Liver (tissue), 9 donors: ENCODE measurements around the gene POPDC3. TPM values are rescaled to one million over a fixed set of nuclear protein-coding genes. Genes with fewer than 3 reads are reported as not detected.

Source experiments
- DNase-seq: peaks from one replicate; pipeline ENCODE4 v3.0.0-alpha.2; 2017; ENCODE audit warnings: low spot score
- H3K27ac ChIP-seq, 2 donors: one replicate each; pipeline ENCODE4 v1.7.0; 2013; ENCODE audit warnings: inconsistent platforms in 2 of 2, low read length in 2 of 2, control low read depth in 1 of 2, low read depth in 1 of 2, mild to moderate bottlenecking in 1 of 2
- H3K27me3 ChIP-seq, 4 donors: one replicate each; pipeline versions ENCODE4 v1.6.1 to v1.7.0; 2013; ENCODE audit warnings: low read length in 3 of 4, inconsistent platforms in 1 of 4, mild to moderate bottlenecking in 1 of 4, moderate library complexity in 1 of 4; ENCODE audit not compliant: control insufficient read depth in 4 of 4, insufficient read depth in 4 of 4
- H3K36me3 ChIP-seq, 4 donors: one replicate each; pipeline versions ENCODE4 v1.6.1 to v1.7.0; 2013; ENCODE audit warnings: low read length in 3 of 4, mild to moderate bottlenecking in 3 of 4, low read depth in 1 of 4, moderate library complexity in 1 of 4; ENCODE audit not compliant: control insufficient read depth in 4 of 4, insufficient read depth in 3 of 4
- H3K4me1 ChIP-seq, 4 donors: one replicate each; pipeline versions ENCODE4 v1.6.1 to v1.7.0; 2013; ENCODE audit warnings: low read length in 3 of 4, mild to moderate bottlenecking in 3 of 4, moderate library complexity in 1 of 4; ENCODE audit not compliant: control insufficient read depth in 4 of 4, insufficient read depth in 4 of 4
- H3K4me3 ChIP-seq, 3 donors: one replicate each; pipeline versions ENCODE4 v1.6.1 to v1.7.0; 2013; ENCODE audit warnings: low read length in 3 of 3, control low read depth in 1 of 3, low read depth in 1 of 3, mild to moderate bottlenecking in 1 of 3
- H3K9ac ChIP-seq, 2 donors: one replicate each; pipeline ENCODE4 v1.7.0; 2013; ENCODE audit warnings: low read length in 2 of 2, mild to moderate bottlenecking in 2 of 2, moderate library complexity in 2 of 2, control low read depth in 1 of 2, low read depth in 1 of 2
- H3K9me3 ChIP-seq, 4 donors: one replicate each; pipeline versions ENCODE4 v1.6.1 to v1.7.0; 2013; ENCODE audit warnings: low read length in 3 of 4; ENCODE audit not compliant: control insufficient read depth in 4 of 4
- FOXA1 ChIP-seq: IDR thresholded peaks from 2 replicates; pipeline ENCODE4 v1.6.1; 2016; ENCODE audit warnings: antibody characterized with exemption
- GABPA ChIP-seq, 2 donors: IDR thresholded peaks in 1 of 2; conservative IDR thresholded peaks in 1 of 2; 2 replicates each; pipeline ENCODE4 v1.6.1; 2016; ENCODE audit warnings: antibody characterized with exemption in 2 of 2, mild to moderate bottlenecking in 1 of 2, moderate library complexity in 1 of 2
- HNF4A ChIP-seq, 2 donors: conservative IDR thresholded peaks; 2 replicates each; pipeline ENCODE4 v1.6.1; 2016; ENCODE audit warnings: antibody characterized with exemption in 2 of 2, mild to moderate bottlenecking in 2 of 2
- HNF4G ChIP-seq: IDR thresholded peaks from 2 replicates; pipeline ENCODE4 v1.6.1; 2016; ENCODE audit warnings: antibody characterized with exemption
- JUND ChIP-seq, 2 donors: IDR thresholded peaks; 2 replicates each; pipeline ENCODE4 v1.6.1; 2016; ENCODE audit warnings: antibody characterized with exemption in 2 of 2
- NR2F2 ChIP-seq: IDR thresholded peaks from 2 replicates; pipeline ENCODE4 v1.6.1; 2016; ENCODE audit warnings: antibody characterized with exemption
- RAD21 ChIP-seq, 2 donors: IDR thresholded peaks; 2 replicates each; pipeline ENCODE4 v1.6.1; 2016; ENCODE audit warnings: antibody characterized with exemption in 2 of 2, mild to moderate bottlenecking in 2 of 2
- RXRA ChIP-seq, 2 donors: IDR thresholded peaks; 2 replicates each; pipeline ENCODE4 v1.6.1; 2017 to 2018; ENCODE audit warnings: antibody characterized with exemption in 2 of 2, mild to moderate bottlenecking in 1 of 2
- SP1 ChIP-seq: IDR thresholded peaks from 2 replicates; pipeline ENCODE4 v1.6.1; 2018; ENCODE audit warnings: antibody characterized with exemption, mild to moderate bottlenecking
- TAF1 ChIP-seq: conservative IDR thresholded peaks from 2 replicates; pipeline ENCODE4 v1.6.1; 2016; ENCODE audit warnings: antibody characterized with exemption, mild to moderate bottlenecking
- WGBS: extraction: QIAGEN DNeasy Blood & Tissue Kit; methylation state at CpG from one replicate; pipeline ENCODE4 v1.1.7; 2013; 5-methylcytosine and 5-hydroxymethylcytosine counted together
- polyA plus RNA-seq, 2 donors: library from polyadenylated mRNA; stranded (reverse) in 1 of 2; unstranded in 1 of 2; fragments of 200-250 nt in 1 of 2; fragments of >200 nt in 1 of 2; fragmentation: Nextera tagmentation in 1 of 2; extraction: Ambion mirVana in 1 of 2; gene quantifications; one replicate each; pipeline versions ENCODE4 v1.2.1 to v1.2.3, GENCODE V29; 2013 to 2015
- total RNA-seq, 2 donors: library from RNA; depleted of rRNA; stranded (reverse); fragments of >200 nt; gene quantifications; one replicate each; pipeline ENCODE4 v1.2.3, GENCODE V29; 2014
- TF ChIP-seq, protein P1 (sequence below): fragments of 150-350 bp; IDR thresholded peaks from 2 replicates; pipeline ENCODE4 v1.5.1; 2017; ENCODE audit warnings: improper control_type of control experiment, low read depth, low read length; ENCODE audit not compliant: missing input control
- TF ChIP-seq, protein P2 (sequence below): IDR thresholded peaks from 2 replicates; pipeline ENCODE4 v1.6.1; 2016; ENCODE audit warnings: antibody characterized with exemption
- donor health status: healthy.
- donor health status: healthy.
- donor health status: healthy.
- donor health status: healthy.
- donor health status: healthy.

Gene POPDC3
- total and polyA plus RNA-seq, 4 donors, result not detected

DNA sequence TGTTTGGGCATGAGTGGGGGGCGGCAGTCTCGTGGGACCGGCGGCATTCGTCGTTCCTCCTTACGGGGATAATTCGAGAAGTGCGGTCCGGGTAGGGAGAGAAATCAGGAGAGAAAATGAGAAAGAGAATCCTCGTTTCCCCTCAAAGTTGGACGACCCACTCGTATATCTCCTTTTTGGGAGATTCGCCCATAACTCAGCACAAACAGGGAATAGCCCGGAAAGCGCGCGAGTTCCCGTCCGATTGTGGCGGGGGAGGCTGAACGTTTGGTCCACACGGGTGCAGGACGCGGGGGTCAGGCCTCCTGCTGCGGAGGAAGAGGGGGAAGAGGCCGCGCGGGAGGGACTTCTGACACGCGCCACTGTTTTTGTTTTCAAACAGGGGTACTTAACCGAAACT, 42.4 kb downstream of the POPDC3 start:
- peak overlapping the region in 2 of 3 donors; percentile 46 to 78 for H3K4me3 ChIP-seq
- TF ChIP-seq, protein P1, sequence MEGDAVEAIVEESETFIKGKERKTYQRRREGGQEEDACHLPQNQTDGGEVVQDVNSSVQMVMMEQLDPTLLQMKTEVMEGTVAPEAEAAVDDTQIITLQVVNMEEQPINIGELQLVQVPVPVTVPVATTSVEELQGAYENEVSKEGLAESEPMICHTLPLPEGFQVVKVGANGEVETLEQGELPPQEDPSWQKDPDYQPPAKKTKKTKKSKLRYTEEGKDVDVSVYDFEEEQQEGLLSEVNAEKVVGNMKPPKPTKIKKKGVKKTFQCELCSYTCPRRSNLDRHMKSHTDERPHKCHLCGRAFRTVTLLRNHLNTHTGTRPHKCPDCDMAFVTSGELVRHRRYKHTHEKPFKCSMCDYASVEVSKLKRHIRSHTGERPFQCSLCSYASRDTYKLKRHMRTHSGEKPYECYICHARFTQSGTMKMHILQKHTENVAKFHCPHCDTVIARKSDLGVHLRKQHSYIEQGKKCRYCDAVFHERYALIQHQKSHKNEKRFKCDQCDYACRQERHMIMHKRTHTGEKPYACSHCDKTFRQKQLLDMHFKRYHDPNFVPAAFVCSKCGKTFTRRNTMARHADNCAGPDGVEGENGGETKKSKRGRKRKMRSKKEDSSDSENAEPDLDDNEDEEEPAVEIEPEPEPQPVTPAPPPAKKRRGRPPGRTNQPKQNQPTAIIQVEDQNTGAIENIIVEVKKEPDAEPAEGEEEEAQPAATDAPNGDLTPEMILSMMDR, result no peak
- TF ChIP-seq TAF1 (no peak), FOXA1 (no peak), RXRA (IDR thresholded peaks at IDR 0.05) (no peak), NR2F2 (no peak), SP1 (no peak), GABPA (IDR thresholded peaks at IDR 0.05 in 1 of 2, conservative IDR thresholded peaks at IDR 0.05 in 1 of 2) (no peak), HNF4A (conservative IDR thresholded peaks at IDR 0.05) (no peak), HNF4G (no peak), JUND (IDR thresholded peaks at IDR 0.05) (no peak)
- TF ChIP-seq, protein P2, sequence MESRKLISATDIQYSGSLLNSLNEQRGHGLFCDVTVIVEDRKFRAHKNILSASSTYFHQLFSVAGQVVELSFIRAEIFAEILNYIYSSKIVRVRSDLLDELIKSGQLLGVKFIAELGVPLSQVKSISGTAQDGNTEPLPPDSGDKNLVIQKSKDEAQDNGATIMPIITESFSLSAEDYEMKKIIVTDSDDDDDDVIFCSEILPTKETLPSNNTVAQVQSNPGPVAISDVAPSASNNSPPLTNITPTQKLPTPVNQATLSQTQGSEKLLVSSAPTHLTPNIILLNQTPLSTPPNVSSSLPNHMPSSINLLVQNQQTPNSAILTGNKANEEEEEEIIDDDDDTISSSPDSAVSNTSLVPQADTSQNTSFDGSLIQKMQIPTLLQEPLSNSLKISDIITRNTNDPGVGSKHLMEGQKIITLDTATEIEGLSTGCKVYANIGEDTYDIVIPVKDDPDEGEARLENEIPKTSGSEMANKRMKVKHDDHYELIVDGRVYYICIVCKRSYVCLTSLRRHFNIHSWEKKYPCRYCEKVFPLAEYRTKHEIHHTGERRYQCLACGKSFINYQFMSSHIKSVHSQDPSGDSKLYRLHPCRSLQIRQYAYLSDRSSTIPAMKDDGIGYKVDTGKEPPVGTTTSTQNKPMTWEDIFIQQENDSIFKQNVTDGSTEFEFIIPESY, result no peak
- 6% methylated on average over 32 of the region's 32 CpGs for WGBS
- H3K4me1 ChIP-seq, result peaks cover 5 to 17% (median 8%) of the 10 kb centered on the region in 4 donors
- no peak for DNase-seq
- H3K9me3 ChIP-seq, result peaks cover 0 to 6% (median 0%) of the 10 kb centered on the region in 4 donors
- H3K27ac ChIP-seq, result no peak overlapping the region
- no peak overlapping the region for H3K9ac ChIP-seq
- peaks cover 0 to 18% (median 3%) of the 10 kb centered on the region in 4 donors for H3K27me3 ChIP-seq
- no peaks in the 10 kb centered on the region for H3K36me3 ChIP-seq

DNA sequence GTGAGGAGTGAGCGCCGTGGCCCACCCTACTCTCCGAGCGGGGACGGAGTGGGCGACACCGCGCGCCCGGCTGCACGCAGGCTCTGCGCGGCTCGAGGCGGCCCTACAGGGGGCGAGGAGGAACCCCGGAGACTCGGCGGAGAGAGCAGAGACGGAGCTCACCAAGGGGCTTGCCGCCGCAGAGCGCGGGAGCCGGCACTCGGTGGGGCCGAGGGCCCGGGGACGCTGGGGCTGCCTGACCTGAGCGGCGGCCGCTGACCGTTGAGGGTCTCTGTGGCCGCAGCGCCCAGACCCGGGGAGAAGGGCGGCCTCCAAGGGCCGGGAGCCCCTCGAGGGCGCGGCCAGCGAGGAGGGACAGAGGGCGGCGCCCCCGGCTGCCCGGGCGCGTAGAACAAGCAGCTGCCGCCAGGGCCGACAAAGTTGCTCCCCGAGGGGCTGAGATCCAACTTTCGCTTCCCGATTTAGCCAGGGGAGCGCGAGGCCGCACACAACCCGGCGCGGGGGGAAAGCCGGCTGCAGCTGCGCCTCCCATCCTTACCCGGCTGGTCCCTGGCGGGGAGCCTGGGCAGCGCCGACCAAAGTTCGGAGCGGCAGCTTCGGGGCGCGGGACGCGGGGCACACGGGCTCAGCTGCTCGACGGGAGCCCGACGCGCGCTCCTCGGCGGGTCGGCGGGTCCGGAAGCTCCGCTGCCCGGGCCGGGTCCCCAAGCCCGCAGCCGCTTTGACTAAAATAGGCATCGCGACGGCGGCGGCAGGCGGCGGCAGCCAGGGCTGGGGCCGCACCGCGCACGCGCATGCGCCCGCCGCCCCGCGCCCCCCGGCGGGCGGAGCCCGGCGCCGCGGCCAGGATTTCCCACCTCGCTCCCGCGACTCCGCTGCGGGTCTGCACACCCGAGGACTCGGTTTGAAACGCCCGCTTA, 43.1 kb downstream of the POPDC3 start:
- TF ChIP-seq, protein P1, result peak; percentile 16
- TF ChIP-seq RAD21 (IDR thresholded peaks at IDR 0.05), result no peak
- peak; percentile 37 for DNase-seq
- H3K36me3 ChIP-seq, result no peaks in the 10 kb centered on the region
- WGBS, result 3% methylated on average over 122 of the region's 122 CpGs
- H3K27ac ChIP-seq, result peak overlapping the region; percentile 1 to 20
- H3K9me3 ChIP-seq, result peaks cover 0 to 6% (median 0%) of the 10 kb centered on the region in 4 donors
- peaks cover 5 to 17% (median 8%) of the 10 kb centered on the region in 4 donors for H3K4me1 ChIP-seq
- peaks cover 0 to 20% (median 3%) of the 10 kb centered on the region in 4 donors for H3K27me3 ChIP-seq
- H3K4me3 ChIP-seq, result peak overlapping the region; percentile 54 to 78 (median 69)
- no peak overlapping the region for H3K9ac ChIP-seq
